Stomach smooth muscle (tissue), 2 donors: ENCODE data around the gene CASZ1.

Experiments used
- H3K27ac ChIP-seq: one replicate; pipeline ENCODE4 v1.7.0; 2013; ENCODE audit warnings: mild to moderate bottlenecking, low read length, inconsistent platforms
- H3K27me3 ChIP-seq, 2 donors: one replicate each; pipeline ENCODE4 v1.7.0; 2013; ENCODE audit warnings: low read length in 2 of 2; ENCODE audit not compliant: insufficient read depth in 2 of 2, control insufficient read depth in 1 of 2
- H3K36me3 ChIP-seq, 2 donors: one replicate each; pipeline ENCODE4 v1.7.0; 2013; ENCODE audit warnings: low read length in 2 of 2; ENCODE audit not compliant: control insufficient read depth in 2 of 2, insufficient read depth in 2 of 2
- H3K4me1 ChIP-seq: one replicate; pipeline ENCODE4 v1.7.0; 2013; ENCODE audit warnings: low read length; ENCODE audit not compliant: control insufficient read depth, insufficient read depth
- H3K4me3 ChIP-seq, 2 donors: one replicate each; pipeline ENCODE4 v1.7.0; 2013; ENCODE audit warnings: low read length in 2 of 2
- H3K9ac ChIP-seq, 2 donors: one replicate each; pipeline ENCODE4 v1.7.0; 2013; ENCODE audit warnings: low read length in 2 of 2, mild to moderate bottlenecking in 1 of 2
- H3K9me3 ChIP-seq, 2 donors: one replicate each; pipeline ENCODE4 v1.7.0; 2013; ENCODE audit warnings: low read length in 2 of 2; ENCODE audit not compliant: control insufficient read depth in 2 of 2
- donor health status: healthy.
- donor health status: Pancreatic carcinoma.

CASZ1 gene

GRCh38 chr1:10588640-10589039 is 207.8 kb downstream of the CASZ1 start:
- Histone ChIP-seq H3K36me3 (no peaks in the 10 kb centered on the region), H3K4me3 (no peak overlapping the region), H3K9ac (no peak overlapping the region), H3K27ac (no peak overlapping the region), H3K9me3 (no peaks in the 10 kb centered on the region), H3K4me1 (peaks cover 14% of the 10 kb centered on the region), H3K27me3 (no peaks in the 10 kb centered on the region)
